ENCODE measurements around the gene ANGPTL1. TPM values are rescaled to one million over a fixed set of nuclear protein-coding genes. Genes with fewer than 3 reads are reported as not detected.

Gene ANGPTL1
- total RNA-seq, 1 experiment from 2014 or later, result not detected

DNA sequence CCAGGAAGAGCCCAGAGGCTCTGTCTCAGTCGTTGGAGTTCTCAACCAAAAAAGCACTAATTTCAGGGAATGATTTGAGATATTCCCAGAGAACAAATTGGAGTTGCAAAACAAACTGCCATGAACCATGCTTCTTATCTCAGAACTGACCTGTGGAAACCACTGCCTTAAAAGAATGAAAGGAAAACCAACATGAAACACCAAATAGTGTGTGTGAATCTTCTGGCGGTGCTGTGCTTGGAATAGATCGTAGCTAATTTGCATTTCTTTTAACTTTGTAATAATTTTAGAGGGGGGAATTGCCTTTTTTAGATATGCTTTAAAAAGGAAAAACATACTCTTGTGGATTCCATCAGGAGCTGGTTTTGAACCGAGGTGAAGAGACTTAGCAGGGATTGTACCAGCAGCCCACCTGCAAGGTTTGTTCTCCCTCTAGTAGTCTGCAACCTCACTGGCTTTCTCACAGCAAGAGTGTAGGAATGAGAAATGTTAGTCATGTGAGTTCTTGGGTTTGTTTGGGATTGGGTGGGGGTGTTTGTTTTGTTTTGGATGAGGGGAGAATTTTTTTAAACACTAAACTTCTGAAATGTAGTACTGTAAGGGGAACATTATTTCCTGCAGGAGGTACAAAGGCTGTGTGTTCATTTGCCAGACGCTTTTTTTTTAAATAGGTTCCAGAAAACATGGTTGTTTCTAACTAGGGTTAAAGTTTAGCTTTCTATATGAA lies 45.7 kb upstream of the ANGPTL1 start:
- ChIA-PET CTCF (interaction anchor here (1.2 to 1.5 kb wide), 2 partner anchors 26 to 87 kb away, joined by 3 read pairs; no protein-coding TSS in a partner anchor), POLR2A (interaction anchor here (1.4 kb wide), 1 partner anchor 15 kb away, joined by 4 read pairs; no protein-coding TSS in a partner anchor)
- Mint-ChIP-seq H3K27me3 (ENCODE audit: insufficient read depth, unreplicated experiment) (no peaks in the 10 kb centered on the region), H3K4me1 (ENCODE audit: insufficient read depth, unreplicated experiment) (no peaks in the 10 kb centered on the region), H3K27ac (ENCODE audit: low read depth, unreplicated experiment) (no peak overlapping the region), H3K9me3 (ENCODE audit: unreplicated experiment) (no peaks in the 10 kb centered on the region), H3K36me3 (ENCODE audit: insufficient read depth, unreplicated experiment) (no peaks in the 10 kb centered on the region), H3K4me3 (ENCODE audit: unreplicated experiment) (no peak overlapping the region)
- DNase-seq (ENCODE audit: unreplicated experiment), result no peak
- intact Hi-C loops (cut with micrococcal nuclease), result no loop called here
- TF ChIP-seq, protein P1, sequence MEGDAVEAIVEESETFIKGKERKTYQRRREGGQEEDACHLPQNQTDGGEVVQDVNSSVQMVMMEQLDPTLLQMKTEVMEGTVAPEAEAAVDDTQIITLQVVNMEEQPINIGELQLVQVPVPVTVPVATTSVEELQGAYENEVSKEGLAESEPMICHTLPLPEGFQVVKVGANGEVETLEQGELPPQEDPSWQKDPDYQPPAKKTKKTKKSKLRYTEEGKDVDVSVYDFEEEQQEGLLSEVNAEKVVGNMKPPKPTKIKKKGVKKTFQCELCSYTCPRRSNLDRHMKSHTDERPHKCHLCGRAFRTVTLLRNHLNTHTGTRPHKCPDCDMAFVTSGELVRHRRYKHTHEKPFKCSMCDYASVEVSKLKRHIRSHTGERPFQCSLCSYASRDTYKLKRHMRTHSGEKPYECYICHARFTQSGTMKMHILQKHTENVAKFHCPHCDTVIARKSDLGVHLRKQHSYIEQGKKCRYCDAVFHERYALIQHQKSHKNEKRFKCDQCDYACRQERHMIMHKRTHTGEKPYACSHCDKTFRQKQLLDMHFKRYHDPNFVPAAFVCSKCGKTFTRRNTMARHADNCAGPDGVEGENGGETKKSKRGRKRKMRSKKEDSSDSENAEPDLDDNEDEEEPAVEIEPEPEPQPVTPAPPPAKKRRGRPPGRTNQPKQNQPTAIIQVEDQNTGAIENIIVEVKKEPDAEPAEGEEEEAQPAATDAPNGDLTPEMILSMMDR (IDR thresholded peaks at IDR 0.05; ENCODE audit: unreplicated experiment), result no peak
- BruUV-seq (replicated peaks), result no TSS peak

DNA sequence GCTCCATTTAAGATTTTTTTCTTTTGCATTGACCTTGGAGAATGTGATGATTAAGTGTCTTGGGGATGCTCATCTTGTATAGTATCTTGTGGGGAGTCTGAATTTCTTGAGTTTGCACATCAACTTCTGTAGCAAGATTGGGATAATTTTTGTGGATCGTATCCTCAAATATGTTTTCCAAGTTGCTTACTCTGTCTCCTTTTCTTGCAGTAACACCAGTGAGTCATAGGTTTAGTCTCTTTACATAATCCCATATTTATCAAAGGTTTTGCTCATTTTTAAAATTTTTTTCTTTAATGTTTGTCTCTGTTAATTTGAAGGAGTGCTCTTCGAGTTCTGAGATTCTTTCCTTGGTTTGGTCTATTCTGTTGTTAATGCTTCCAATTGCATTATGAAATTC lies 41.7 kb upstream of the ANGPTL1 start:
- Mint-ChIP-seq H3K36me3 (ENCODE audit: insufficient read depth, unreplicated experiment) (no peaks in the 10 kb centered on the region), H3K4me3 (ENCODE audit: unreplicated experiment) (no peak overlapping the region), H3K9me3 (ENCODE audit: unreplicated experiment) (no peaks in the 10 kb centered on the region), H3K4me1 (ENCODE audit: insufficient read depth, unreplicated experiment) (no peaks in the 10 kb centered on the region), H3K27me3 (ENCODE audit: insufficient read depth, unreplicated experiment) (no peaks in the 10 kb centered on the region), H3K27ac (ENCODE audit: low read depth, unreplicated experiment) (no peak overlapping the region)
- no TSS peak for BruUV-seq (replicated peaks)
- DNase-seq (ENCODE audit: unreplicated experiment), result no peak
- TF ChIP-seq, protein P1 (IDR thresholded peaks at IDR 0.05; ENCODE audit: unreplicated experiment), result no peak
- ChIA-PET POLR2A (no interaction called here), CTCF (interaction anchor here (1.3 kb wide), 1 partner anchor 140 kb away, joined by 6 read pairs; no protein-coding TSS in a partner anchor)
- intact Hi-C loops (cut with micrococcal nuclease), result no loop called here

DNA sequence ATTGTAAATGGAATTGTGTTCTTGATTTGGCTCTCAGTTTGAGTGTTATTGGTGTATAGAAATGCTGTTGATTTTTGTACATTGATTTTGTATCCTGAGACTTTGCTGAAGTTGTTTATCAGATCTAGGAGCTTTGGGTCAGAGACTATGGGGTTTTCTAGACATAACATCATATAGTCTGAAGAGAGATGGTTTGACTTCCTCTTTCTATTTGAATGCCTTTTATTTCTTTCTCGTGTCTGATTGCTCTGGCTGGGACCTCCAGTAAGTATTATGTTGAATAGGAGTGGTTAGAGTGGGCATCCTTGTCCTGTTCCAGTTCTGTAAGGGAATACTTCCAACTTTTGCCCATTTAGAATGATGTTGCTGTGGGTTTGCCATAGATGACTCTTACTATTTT lies 39.1 kb upstream of the ANGPTL1 start:
- no TSS peak for BruUV-seq (replicated peaks)
- no peak for DNase-seq (ENCODE audit: unreplicated experiment)
- Mint-ChIP-seq H3K27me3 (ENCODE audit: insufficient read depth, unreplicated experiment) (no peaks in the 10 kb centered on the region), H3K4me1 (ENCODE audit: insufficient read depth, unreplicated experiment) (no peaks in the 10 kb centered on the region), H3K9me3 (ENCODE audit: unreplicated experiment) (no peaks in the 10 kb centered on the region), H3K27ac (ENCODE audit: low read depth, unreplicated experiment) (no peak overlapping the region), H3K4me3 (ENCODE audit: unreplicated experiment) (no peak overlapping the region), H3K36me3 (ENCODE audit: insufficient read depth, unreplicated experiment) (no peaks in the 10 kb centered on the region)
- ChIA-PET POLR2A (interaction anchor here (0.8 kb wide), 1 partner anchor 22 kb away, joined by 3 read pairs; no protein-coding TSS in a partner anchor), CTCF (interaction anchor here (1.6 kb wide), 1 partner anchor 11 kb away, joined by 3 read pairs; no protein-coding TSS in a partner anchor)
- TF ChIP-seq, protein P1 (IDR thresholded peaks at IDR 0.05; ENCODE audit: unreplicated experiment), result no peak
- intact Hi-C loops (cut with micrococcal nuclease), result no loop called here

DNA sequence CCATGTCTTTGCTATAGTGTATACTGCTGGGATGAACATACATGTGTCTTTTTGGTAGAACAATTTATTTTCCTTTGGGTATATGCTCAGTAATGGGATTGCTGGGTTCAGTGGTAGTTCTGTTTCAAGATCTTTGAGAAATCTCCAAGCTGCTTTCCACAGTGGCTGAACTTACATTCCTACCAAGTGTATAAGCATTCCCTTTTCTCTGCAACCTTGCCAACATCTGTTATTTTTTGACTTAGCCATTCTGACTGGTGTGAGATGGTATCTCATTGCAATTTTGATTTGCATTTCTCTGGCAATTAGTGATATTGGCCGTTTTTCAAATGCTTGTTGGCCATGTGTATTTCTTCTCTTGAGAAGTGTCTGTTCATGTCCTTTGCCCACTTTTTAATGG lies 37.5 kb upstream of the ANGPTL1 start:
- ChIA-PET POLR2A (no interaction called here), CTCF (interaction anchor here (1.6 kb wide), 1 partner anchor 13 kb away, joined by 3 read pairs; no protein-coding TSS in a partner anchor)
- H3K36me3 Mint-ChIP-seq (ENCODE audit: insufficient read depth, unreplicated experiment), result no peaks in the 10 kb centered on the region
- BruUV-seq (replicated peaks), result no TSS peak
- no peak overlapping the region for H3K4me3 Mint-ChIP-seq (ENCODE audit: unreplicated experiment)
- no peak overlapping the region for H3K27ac Mint-ChIP-seq (ENCODE audit: low read depth, unreplicated experiment)
- DNase-seq (ENCODE audit: unreplicated experiment), result no peak
- no peaks in the 10 kb centered on the region for H3K9me3 Mint-ChIP-seq (ENCODE audit: unreplicated experiment)
- TF ChIP-seq, protein P1 (IDR thresholded peaks at IDR 0.05; ENCODE audit: unreplicated experiment), result no peak
- intact Hi-C loops (cut with micrococcal nuclease), result no loop called here
- H3K27me3 Mint-ChIP-seq (ENCODE audit: insufficient read depth, unreplicated experiment), result no peaks in the 10 kb centered on the region
- no peaks in the 10 kb centered on the region for H3K4me1 Mint-ChIP-seq (ENCODE audit: insufficient read depth, unreplicated experiment)
